ENCODE results near the gene CEPT1. TPM values are rescaled to one million over a fixed set of nuclear protein-coding genes. Genes with fewer than 3 reads are reported as not detected.

CEPT1 gene
- total RNA-seq, 1 donor from 2014 or later, result 23.7 TPM

DNA sequence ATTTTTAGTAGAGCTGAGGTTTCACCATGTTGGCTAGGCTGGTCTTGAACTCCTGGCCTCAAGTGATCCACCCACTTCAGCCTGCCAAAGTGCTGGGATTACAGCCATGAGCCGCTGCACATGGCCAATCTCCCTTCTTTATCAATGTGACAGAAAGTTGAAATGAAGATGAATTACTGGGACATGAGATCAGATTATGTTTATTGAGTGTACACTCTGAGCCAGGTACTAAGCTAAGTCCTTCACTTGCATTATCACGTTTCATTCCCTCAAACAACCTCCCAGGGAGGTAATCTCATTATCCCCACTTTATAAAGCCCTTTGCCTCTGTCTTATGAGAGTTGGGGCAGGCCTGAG is 81.2 kb downstream of the CEPT1 start:
- Histone ChIP-seq H3K36me3 (ENCODE audit: control insufficient read depth, insufficient read depth, low read length) (no peaks in the 10 kb centered on the region), H3K4me3 (ENCODE audit: low read depth, low read length) (no peak overlapping the region), H3K27me3 (ENCODE audit: control insufficient read depth, insufficient read depth, low read length) (no peaks in the 10 kb centered on the region)
- TF ChIP-seq, protein P1, sequence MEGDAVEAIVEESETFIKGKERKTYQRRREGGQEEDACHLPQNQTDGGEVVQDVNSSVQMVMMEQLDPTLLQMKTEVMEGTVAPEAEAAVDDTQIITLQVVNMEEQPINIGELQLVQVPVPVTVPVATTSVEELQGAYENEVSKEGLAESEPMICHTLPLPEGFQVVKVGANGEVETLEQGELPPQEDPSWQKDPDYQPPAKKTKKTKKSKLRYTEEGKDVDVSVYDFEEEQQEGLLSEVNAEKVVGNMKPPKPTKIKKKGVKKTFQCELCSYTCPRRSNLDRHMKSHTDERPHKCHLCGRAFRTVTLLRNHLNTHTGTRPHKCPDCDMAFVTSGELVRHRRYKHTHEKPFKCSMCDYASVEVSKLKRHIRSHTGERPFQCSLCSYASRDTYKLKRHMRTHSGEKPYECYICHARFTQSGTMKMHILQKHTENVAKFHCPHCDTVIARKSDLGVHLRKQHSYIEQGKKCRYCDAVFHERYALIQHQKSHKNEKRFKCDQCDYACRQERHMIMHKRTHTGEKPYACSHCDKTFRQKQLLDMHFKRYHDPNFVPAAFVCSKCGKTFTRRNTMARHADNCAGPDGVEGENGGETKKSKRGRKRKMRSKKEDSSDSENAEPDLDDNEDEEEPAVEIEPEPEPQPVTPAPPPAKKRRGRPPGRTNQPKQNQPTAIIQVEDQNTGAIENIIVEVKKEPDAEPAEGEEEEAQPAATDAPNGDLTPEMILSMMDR (IDR thresholded peaks at IDR 0.05; ENCODE audit: insufficient read depth, low read length, poor library complexity, severe bottlenecking), result no peak
- no peak for DNase-seq (ENCODE audit: low read depth)

DNA sequence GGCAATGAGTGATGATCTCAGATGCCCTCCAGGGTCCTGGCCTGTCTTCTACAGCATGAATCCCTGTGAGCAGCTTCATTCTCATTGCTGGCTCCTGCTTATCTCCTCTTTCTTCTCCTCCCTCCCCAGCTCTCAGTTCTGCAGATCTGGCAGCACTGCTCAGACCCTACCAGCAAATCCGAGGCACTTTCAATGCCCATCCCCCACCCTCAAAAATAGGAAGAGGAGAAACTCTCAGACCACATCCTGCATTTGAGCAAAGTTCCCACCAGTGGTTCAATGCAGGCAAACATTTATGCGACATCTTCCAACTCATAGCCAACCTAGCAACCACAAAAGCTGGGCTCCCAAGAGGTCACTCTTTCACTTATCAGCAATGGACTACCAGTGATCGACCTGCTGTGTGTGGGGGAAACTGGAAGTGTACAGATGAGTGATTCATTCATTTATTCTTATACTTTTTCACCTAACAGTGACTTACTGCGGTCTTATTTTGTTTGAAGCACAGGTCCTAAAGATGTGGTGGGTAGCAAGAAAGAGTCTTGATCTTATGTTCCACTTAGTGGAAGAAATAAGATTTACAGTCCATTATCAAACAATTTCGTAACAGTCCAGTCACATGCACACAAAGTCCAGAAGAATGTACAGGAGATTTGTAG is 81.7 kb downstream of the CEPT1 start:
- DNase-seq (ENCODE audit: low read depth), result no peak
- Histone ChIP-seq H3K4me3 (ENCODE audit: low read depth, low read length) (no peak overlapping the region), H3K36me3 (ENCODE audit: control insufficient read depth, insufficient read depth, low read length) (no peaks in the 10 kb centered on the region), H3K27me3 (ENCODE audit: control insufficient read depth, insufficient read depth, low read length) (no peaks in the 10 kb centered on the region)
- TF ChIP-seq, protein P1 (IDR thresholded peaks at IDR 0.05; ENCODE audit: insufficient read depth, low read length, poor library complexity, severe bottlenecking), result no peak

DNA sequence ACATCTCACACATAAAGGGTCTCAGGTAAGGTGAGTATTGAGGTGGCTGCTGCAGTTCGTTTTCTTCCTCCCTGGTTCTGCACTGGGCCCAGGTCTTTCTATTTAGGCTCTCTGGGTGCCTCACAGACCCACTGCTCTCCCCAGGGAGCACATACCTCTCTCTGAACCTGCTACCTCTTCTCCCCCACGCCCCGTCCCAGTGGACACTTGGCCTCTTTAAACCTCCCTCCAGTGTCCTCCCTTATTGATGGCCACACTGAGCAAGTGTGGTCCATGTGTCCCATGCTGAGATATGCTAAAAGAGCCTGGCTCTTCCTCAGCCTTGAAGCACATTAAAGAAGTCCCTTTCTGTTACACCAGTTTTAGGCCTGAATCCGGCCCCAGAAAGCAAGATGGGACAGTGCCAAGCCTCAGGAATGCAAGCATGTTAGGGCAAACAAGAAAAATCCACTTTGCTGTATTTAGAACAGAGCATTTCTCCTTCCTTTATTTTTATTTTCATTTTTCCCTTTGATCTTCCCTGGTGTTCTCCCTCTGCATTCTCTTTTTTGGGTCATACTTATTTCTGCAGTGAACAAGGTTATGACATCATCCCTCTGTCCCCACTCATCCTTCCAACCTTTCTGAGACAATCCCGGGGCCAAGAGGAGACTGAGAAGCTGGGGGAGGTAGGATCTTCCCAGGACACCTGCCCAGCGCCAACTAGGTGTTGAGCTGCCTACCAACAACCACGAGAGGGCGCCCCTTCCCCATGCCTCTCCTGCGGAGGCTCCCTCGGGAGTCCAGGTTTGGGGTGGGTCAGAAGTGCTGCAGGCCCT is 82.5 kb downstream of the CEPT1 start:
- no peak overlapping the region for H3K4me3 ChIP-seq (ENCODE audit: low read depth, low read length)
- TF ChIP-seq, protein P1 (IDR thresholded peaks at IDR 0.05; ENCODE audit: insufficient read depth, low read length, poor library complexity, severe bottlenecking), result peak; percentile 96
- DNase-seq (ENCODE audit: low read depth), result no peak
- no peaks in the 10 kb centered on the region for H3K27me3 ChIP-seq (ENCODE audit: control insufficient read depth, insufficient read depth, low read length)
- H3K36me3 ChIP-seq (ENCODE audit: control insufficient read depth, insufficient read depth, low read length), result no peaks in the 10 kb centered on the region

DNA sequence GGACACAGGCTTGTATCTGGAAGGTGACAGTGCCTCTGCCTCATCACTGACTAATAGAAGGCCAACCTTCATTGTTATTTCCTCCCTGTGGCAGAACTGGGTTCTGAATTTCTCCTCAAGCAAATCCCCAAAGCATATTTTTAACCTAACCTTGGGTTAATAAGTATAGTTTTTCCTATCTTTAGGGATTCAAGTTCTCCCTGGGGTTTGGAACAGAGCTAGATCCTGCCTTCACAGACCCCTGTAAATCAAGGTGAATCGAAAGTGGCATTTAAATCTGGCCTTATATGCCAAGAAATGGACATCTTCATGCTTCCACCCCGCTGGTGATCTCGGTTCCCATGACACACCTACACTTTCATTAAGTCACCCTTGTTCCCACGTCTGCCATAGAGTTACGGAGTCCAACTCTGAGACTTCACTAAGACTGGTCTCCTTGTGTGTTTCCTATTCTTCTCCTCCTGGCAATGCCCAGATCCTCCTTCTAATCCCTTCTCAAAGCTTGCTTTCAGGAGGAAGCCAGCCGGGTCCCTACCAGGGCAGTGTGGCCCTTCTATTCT is 83.2 kb downstream of the CEPT1 start:
- H3K36me3 ChIP-seq (ENCODE audit: control insufficient read depth, insufficient read depth, low read length), result no peaks in the 10 kb centered on the region
- DNase-seq (ENCODE audit: low read depth), result no peak
- H3K4me3 ChIP-seq (ENCODE audit: low read depth, low read length), result no peak overlapping the region
- no peaks in the 10 kb centered on the region for H3K27me3 ChIP-seq (ENCODE audit: control insufficient read depth, insufficient read depth, low read length)
- TF ChIP-seq, protein P1 (IDR thresholded peaks at IDR 0.05; ENCODE audit: insufficient read depth, low read length, poor library complexity, severe bottlenecking), result no peak

DNA sequence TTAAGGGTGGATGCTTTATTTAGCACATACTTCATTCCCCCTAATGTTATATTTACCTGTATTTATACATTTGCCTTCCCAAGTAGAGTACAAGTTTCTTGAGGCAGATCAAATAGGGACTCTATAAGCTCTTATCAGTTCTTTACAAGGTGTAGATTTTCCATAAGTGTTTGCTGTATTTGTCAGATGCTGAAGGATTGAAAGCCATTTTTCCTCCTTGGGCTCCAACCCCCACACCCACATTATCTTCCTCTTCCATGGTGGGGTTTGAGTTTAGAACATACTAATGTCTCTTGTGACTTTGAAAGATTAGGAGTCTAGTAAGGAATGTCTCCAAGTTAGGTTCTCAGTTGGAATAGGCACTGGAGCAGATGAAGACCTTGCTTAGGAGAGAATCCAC is 85.1 kb downstream of the CEPT1 start:
- no peak overlapping the region for H3K4me3 ChIP-seq (ENCODE audit: low read depth, low read length)
- no peaks in the 10 kb centered on the region for H3K27me3 ChIP-seq (ENCODE audit: control insufficient read depth, insufficient read depth, low read length)
- DNase-seq (ENCODE audit: low read depth), result no peak
- TF ChIP-seq, protein P1 (IDR thresholded peaks at IDR 0.05; ENCODE audit: insufficient read depth, low read length, poor library complexity, severe bottlenecking), result no peak
- H3K36me3 ChIP-seq (ENCODE audit: control insufficient read depth, insufficient read depth, low read length), result no peaks in the 10 kb centered on the region
